Upper lobe of left lung (tissue), 4 donors: Measurements from ENCODE around the gene NYAP2.

Experiments used
- EP300 ChIP-seq, 4 donors: sonication (generic); formaldehyde crosslinking; IDR thresholded peaks; one replicate each; pipeline ENCODE4 v1.5.1; 2017; ENCODE audit warnings: antibody characterized with exemption in 4 of 4, control low read depth in 2 of 4
- POLR2AphosphoS5 ChIP-seq, 2 donors: sonication (generic); formaldehyde crosslinking; IDR thresholded peaks; one replicate each; pipeline ENCODE4 v1.5.1; 2017; ENCODE audit warnings: antibody characterized with exemption in 2 of 2
- TF ChIP-seq, protein P1 (sequence below), 6 experiments: fragments of 450-650 bp in 4 of 6; fragments of 200-600 bp in 2 of 6; sonication (generic) in 2 of 6; IDR thresholded peaks; one replicate each; pipeline ENCODE4 v1.5.1; 2016 to 2019; ENCODE audit warnings: antibody characterized with exemption in 6 of 6

DNA sequence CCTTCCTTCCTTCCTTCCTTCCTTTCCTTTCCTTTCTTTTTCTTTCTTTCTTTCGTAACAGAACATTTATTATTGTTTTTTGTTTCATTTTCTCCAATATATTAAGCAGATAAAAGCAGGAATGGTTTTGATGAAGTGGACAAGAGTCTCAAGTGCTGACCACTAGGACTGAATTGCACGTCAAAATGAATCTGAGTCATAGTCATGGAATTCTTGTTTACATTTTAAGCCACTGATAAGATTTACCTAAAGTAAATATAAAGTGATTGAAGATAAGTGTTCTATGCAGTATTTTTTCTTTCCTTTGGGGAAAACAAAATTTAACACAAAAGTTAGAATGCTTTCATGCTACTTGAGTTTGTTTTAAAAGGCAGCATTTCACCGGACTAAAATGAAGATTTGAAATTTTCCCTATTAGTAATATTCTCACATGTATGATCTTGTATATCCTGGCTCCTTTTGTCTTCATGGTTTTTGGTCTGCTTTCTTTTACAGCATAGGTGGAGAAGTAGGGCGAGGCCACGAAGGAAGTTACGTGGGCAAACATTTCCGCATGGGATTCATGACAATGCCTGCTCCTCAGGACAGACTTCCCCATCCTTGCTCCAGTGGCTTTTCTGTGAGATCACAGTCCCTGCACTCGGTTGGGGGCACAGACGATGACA, 113.5 kb downstream of the NYAP2 start:
- TF ChIP-seq, protein P1, sequence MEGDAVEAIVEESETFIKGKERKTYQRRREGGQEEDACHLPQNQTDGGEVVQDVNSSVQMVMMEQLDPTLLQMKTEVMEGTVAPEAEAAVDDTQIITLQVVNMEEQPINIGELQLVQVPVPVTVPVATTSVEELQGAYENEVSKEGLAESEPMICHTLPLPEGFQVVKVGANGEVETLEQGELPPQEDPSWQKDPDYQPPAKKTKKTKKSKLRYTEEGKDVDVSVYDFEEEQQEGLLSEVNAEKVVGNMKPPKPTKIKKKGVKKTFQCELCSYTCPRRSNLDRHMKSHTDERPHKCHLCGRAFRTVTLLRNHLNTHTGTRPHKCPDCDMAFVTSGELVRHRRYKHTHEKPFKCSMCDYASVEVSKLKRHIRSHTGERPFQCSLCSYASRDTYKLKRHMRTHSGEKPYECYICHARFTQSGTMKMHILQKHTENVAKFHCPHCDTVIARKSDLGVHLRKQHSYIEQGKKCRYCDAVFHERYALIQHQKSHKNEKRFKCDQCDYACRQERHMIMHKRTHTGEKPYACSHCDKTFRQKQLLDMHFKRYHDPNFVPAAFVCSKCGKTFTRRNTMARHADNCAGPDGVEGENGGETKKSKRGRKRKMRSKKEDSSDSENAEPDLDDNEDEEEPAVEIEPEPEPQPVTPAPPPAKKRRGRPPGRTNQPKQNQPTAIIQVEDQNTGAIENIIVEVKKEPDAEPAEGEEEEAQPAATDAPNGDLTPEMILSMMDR (IDR thresholded peaks at IDR 0.05) = no peak
- TF ChIP-seq EP300 (IDR thresholded peaks at IDR 0.05) = no peak
- no peak for TF ChIP-seq POLR2AphosphoS5 (IDR thresholded peaks at IDR 0.05)
